Measurements from ENCODE around the gene GABRE.

GRCh38 chrX:151970027-151970426 lies 4.4 kb downstream of the GABRE start:
- TF ChIP-seq CTCF (IDR thresholded peaks at IDR 0.05; ENCODE audit: poor library complexity, severe bottlenecking) (no peak), POLR2AphosphoS5 (IDR thresholded peaks at IDR 0.05) (no peak)

Measured in neural cell (in vitro differentiated cells).